Activated CD4-positive, alpha-beta T cell treated with anti-CD3 and anti-CD28 coated beads, Interleukin-2, amount 50 U/mL, for 16 hours (primary cell): ENCODE data around the gene MAGI1.

Experiments
- DNase-seq: peaks from one replicate; pipeline ENCODE4 v3.0.0-alpha.2; 2020

The MAGI1 gene

DNA sequence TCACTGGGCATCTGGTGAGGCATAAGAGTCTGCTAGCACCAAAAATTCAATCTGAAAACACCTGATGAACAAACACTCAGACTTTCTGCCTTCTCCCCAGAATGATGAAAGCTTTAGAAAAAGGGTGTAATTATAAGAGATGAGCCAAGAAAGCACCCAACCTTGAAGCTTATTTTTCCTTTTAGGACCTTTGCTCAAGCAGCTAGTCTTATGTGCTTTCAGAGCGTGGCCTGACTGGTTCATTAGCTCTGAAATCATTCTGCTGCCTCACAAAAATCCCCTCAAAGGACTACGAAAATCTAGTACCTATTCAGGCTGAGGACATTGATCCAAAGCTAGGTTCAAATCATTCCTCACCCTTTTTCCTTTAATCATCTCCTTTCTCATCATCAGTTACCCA is 662.3 kb downstream of the MAGI1 start:
- no peak for DNase-seq

DNA sequence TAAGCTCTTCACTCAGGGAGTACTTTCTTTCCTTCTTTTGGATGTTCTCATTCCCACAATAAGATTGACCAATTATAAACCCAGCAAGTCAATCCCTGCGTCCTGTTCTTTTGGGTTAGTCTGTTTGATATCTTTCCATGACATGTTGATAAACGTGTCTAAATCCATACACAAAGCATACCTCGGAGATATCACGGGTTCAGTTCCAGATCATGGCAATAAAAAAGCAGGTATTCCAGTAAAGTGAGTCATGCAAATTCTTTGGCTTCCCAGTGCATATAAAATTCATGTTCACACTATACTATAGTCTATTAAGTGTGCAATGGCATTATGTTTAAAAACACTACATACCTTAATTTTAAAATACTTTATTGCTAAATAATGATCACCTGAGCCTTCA is 667.7 kb downstream of the MAGI1 start:
- DNase-seq = no peak

DNA sequence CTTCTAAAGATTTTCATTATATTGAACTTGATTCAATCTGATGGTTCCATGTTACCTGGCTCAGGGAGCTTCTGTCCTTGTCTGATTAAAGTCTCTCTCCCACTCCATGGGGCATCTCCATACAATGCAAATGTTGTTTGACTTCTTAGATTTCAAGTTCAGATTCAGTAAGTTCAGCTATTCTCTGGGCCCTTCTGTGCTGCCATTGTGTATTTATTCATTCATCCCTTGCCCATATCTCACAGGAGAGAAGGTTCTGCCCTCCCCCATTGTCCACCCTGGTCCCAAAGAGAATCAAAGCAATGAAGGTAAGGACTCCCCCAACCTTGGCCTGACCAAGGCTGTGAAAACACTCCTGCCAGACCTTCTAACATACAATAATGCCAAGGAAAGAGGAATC is 669.9 kb downstream of the MAGI1 start:
- no peak for DNase-seq

GRCh38 chr3:65362688-65363087 is 676.0 kb downstream of the MAGI1 start:
- DNase-seq = no peak

DNA sequence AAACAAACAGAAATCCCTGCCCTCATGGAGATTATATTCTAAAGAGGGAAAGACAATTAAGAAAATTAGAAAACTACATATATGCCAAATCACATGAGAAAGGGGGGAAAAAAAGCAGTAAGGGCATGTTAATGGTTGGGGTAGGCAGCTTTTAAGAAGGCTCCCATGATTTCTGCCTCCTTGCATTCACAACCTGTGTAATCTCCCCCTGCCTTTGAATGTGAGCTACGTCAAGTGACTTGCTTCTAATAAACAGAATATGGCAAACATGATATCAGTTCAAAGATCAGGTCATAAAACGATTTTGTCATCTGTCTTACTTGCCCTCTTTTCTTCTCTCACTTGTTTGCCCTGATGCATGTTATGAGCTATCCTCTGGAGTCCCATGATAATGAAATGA is 677.3 kb downstream of the MAGI1 start:
- DNase-seq = no peak

DNA sequence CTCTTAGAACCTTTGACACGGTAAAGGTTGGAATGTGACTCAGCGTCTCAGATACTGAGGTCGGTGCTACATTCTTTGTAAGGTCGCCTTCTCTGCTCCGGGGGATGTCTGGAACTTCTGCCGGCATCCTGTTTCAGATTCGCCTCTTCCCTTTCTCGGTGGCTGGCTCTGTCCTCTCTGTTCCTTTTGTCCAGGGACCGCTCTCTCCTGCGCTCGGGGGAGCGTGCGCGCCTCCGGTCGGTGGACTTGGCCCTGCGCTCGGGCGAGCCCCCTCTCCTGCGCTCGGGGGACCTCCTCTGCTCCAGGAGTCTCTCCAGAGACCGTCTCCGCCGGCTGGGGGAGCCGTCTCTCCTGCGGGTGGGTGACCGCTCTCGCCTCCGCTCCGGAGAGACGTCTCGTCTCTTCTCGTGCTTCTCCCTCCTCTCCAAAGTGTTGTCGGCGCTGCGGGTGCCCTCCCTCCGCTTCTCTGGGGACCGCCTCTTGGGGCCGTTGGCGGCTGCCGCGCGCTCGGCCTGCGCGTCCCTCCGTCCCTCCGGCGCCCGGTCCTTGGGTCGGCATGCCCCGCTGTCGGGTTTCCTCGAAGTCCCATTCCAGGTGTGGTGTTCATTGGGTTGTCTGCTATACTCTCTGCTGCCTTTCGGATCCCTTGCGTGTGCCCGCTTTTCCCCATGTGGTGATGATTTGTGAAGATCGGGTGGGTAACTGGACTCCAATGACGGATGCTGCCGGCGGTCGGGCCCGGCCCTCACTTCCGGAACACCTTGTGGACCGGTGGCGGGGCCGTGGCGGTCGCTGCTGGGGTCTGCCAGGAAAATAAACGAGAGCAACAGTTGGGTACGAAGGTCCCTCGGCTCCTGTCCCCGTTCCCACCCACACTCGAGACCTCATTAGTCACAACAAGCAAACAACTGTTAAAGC is 682.1 kb downstream of the MAGI1 start:
- DNase-seq = no peak

DNA sequence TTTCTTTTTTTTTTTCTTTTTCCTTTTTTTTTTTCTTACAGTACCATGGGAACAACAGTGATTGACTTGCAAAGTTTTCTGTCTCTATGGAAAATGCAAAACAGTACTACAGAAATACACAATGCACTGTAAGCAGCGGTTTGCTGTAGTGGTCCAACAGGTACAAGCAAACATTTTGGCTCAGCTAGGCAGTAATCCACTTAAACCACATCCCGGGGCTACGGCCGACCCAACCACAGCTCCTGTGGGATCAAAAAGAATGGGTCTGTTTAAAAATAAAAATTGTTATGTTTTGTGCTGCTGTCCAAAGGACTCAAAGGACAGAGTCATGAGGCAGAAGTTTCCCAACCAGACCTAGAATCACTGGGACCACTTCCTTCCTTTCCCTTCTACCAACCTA is 683.8 kb downstream of the MAGI1 start:
- DNase-seq = no peak

GRCh38 chr3:65352951-65353350 is 685.8 kb downstream of the MAGI1 start:
- DNase-seq = no peak

DNA sequence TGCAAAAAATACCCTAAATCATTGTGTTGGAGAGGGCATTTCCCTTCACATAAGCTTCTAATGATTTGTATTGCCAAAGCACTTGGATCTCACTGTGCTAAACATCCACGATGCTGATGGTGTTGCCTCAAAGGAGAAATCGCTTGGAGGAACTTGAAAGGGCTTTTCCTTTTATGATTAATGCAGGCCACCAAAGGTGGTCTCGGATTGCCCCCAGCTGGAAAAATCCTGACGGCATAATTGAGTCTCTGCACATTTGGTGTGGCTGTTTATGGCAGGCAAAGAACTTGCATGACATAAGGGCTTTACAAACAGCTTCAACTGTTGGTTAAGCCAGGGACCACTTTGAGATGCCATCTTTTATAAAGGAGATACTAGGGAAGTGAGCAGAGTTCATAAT is 687.0 kb downstream of the MAGI1 start:
- no peak for DNase-seq

DNA sequence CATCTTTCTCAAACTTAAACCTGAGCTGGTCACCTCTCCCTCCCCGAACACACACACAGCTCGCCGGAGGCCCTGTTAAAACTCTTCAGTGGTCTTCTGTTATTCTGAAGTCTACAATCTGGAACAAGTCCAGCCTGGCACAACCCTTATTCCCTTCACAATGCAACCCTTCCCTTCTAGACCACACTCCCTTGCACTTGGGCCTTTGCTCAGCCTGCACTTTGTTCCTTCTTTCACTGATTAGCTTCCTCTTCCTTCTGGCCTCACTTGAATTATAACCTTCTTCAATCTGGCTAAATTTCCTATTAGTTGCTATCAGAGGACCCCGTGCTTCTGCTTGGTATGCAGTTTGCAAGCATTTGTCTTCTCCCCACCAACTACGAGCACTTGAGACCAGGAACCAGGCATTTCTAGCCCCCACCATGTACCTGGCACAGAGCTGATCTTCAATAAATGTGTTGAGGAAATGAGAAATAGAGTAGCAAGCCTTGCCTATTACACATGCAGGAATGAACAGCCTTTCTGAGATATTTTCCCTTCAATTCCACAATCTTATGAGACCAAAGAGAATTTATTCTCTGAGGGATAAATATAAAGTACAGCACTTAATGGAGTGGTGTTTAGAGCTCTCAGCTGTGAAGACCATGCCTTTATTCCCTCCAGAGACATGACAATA is 687.8 kb downstream of the MAGI1 start:
- no peak for DNase-seq

- no peak for DNase-seq
These were observed 690.2 kb downstream of the MAGI1 start for GRCh38 chr3:65348398-65348995.

- no peak for DNase-seq
These were observed 691.6 kb downstream of the MAGI1 start for GRCh38 chr3:65347166-65347565.

DNA sequence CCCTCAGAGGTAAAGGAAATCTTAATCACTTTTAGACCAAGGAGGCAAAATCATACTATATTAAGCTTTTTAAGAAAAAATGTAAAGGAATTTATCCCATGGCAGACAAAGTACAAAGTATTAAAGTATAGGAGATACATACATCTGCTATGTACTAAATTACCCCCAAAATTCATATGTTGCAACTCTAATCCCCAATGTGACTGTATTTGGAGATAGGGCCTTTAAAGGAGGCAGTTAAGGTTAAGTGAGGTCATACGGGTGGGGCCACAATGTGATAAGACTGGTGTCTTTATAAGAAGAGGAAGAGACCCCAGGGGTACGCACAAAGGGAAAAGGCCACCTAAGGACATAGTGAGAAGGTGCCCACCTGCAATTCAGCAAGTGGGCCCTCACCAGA is 693.9 kb downstream of the MAGI1 start:
- no peak for DNase-seq

DNA sequence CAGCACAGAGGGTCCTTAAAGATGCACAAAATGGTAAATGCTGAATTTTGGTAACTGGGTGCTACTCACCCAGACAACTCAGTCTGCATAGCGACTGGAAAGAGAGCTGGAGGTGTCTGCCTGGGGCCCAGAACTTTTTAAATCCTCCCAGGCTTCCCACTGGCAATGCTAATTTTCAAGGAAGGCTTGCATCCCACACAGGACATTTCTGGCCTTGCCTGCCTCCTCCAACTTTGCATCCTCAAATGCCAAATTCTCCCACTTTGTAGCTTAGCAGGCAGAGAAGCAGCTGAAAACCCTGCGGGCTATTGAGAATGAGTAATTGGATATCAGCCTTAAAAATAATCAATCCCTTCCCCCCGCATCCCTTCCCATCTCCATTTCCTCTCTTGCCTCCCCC is 694.3 kb downstream of the MAGI1 start:
- no peak for DNase-seq

- no peak for DNase-seq
These were observed 695.0 kb downstream of the MAGI1 start for GRCh38 chr3:65343736-65344135.

- no peak for DNase-seq
These were observed 695.7 kb downstream of the MAGI1 start for GRCh38 chr3:65343026-65343425.

DNA sequence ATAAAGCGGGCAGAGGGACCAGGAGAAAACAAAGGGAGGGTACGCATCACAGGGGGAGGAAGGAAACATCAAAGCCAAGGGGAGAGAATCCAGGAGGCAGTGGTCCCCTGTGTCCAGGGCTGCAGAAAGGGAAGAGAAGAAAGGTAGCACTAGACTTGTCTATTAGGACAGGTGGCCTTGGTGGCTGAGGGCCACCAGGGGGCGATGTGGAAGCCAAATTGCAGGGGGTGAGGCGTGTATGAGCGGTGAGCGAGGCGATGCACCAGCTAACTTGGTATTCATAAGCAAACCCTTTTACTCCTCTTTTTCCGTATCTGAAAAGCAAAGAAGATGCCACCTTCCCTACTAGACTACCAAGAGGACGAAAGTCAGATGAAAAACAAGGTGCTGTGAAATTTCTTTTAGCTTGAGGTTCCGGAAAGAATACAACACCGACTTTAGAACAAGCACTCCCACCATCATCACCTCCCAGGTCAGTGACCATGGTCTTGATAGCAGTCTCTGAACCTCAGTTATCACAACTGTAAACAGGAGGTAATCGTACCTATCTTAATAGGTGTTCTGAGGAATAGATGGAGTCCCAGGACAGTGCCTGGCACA is 696.5 kb downstream of the MAGI1 start:
- peak; percentile 46 for DNase-seq

DNA sequence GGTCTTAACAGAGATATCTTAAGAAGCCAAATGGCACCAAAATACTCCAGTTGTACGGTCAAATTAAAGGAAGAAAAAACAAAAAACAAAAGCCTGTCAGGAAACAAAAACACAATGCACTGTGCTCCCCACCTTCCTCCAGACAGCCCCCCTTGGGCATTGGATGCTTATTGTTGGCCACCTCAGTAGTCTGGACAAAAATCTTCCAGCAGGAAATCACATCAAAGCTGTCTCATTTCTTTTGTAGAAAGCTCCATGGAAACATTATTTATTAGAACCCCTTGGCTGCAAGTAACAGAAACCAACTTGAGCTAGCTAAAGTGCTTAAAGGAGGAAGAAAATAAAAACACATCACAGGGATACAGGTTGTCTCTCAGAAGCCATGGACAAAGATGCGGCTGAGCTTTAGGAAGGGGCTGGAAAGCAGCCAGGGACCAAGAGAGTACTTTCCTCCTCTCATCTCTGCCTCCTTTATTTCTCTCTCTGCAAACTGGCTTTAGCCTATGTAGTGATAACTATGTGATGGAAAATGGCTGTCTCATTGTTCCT is 699.5 kb downstream of the MAGI1 start:
- no peak for DNase-seq

DNA sequence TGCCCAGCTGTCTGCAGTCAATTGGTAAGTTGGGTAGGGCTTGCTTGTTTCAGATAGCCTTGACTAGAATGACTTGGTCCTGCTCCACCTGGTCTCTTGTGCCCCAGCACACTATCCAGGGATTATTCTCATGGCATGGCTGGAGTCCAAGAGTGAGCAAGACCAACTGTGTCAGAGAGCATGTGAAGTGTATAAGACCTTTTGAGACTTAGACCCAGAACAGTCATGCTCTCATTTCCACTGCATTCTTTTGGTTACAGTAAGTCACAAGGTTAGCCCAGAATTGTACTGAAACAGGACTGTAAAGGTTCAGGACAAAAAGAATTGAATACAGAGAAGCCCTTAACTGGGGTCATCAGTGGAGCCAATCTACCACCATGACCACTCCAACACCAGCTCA is 700.1 kb downstream of the MAGI1 start:
- no peak for DNase-seq

DNA sequence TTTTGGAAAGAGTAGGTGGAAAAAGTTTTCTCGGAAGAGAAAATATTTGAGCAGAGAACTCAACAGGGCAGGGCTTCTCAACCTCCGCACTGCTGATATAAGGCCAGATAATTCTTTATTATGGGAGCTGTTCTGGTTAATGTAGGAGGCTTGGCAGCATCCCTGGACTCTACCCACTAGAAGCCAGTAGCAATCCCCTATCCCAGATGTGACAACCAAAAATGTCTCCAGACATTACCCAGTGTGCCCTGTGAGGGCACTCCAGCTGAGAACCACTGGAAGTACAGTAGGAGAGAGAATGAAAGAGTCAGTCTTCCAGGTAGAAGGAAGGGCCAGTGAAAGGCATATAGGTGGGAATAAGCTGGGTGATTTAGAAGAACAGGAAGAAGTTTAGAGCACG is 703.1 kb downstream of the MAGI1 start:
- no peak for DNase-seq

GRCh38 chr3:65334045-65334665 is 704.6 kb downstream of the MAGI1 start:
- no peak for DNase-seq

DNA sequence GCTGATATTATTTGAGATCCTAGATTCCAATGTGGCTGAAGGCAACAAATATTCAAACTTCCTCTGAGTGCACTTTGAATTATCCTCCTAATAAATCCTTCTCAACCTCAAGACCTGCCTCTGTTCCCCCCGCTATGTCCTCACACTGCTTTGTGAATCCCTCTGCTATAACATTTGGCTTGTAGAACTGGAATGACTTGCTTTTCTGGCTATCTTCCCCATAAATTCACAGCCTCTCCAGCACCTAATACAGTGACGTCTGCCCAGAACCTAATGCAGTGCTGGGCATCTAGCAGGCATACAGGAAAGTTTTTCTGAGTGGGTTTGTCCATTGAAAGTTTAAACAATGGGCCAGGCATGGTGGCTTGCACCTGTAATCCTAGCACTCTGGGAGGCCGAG is 707.0 kb downstream of the MAGI1 start:
- no peak for DNase-seq

GRCh38 chr3:65330072-65330471 is 708.6 kb downstream of the MAGI1 start:
- DNase-seq = no peak
